ENCODE results near the gene TBC1D9B. TPM values are rescaled to one million over a fixed set of nuclear protein-coding genes. Genes with fewer than 3 reads are reported as not detected.
A peak's percentile ranks its signal among the peaks of the same experiment; 100 is the strongest.

Gene TBC1D9B
- total and polyA plus RNA-seq, 2 of the 13 experiments (the other 11 are each of a cell fraction or from before 2014, with no cell fraction given), result 35.0 to 50.0 TPM

DNA sequence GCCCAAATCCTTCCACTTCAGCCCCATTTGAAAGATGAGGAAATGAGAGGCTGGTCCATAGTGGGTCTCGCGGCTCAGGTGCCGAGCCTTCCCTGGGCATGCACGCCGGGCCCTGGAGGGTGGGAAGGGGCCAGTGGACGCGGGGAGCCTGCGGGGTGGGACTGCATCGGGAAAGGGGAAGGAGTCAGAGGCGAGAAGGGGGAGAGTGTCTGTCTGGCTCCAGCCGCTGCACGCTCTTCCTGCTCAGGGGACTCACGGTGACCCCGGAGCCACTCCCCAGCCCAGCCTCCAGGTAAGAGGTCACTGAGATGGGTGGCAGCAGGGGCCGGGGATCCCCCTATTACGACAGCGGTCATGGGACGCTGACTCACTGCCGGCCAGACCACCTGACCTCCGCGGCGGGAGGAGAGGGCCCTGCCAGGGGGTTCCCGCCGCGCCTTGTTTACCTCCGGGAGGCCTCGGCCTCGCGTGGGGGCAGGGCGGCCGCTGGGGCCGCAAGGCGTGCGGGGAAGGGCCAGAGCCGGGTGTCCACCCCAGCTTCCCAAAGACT, 88.9 kb downstream of the TBC1D9B start (continued):
- TF ChIP-seq, protein P1, sequence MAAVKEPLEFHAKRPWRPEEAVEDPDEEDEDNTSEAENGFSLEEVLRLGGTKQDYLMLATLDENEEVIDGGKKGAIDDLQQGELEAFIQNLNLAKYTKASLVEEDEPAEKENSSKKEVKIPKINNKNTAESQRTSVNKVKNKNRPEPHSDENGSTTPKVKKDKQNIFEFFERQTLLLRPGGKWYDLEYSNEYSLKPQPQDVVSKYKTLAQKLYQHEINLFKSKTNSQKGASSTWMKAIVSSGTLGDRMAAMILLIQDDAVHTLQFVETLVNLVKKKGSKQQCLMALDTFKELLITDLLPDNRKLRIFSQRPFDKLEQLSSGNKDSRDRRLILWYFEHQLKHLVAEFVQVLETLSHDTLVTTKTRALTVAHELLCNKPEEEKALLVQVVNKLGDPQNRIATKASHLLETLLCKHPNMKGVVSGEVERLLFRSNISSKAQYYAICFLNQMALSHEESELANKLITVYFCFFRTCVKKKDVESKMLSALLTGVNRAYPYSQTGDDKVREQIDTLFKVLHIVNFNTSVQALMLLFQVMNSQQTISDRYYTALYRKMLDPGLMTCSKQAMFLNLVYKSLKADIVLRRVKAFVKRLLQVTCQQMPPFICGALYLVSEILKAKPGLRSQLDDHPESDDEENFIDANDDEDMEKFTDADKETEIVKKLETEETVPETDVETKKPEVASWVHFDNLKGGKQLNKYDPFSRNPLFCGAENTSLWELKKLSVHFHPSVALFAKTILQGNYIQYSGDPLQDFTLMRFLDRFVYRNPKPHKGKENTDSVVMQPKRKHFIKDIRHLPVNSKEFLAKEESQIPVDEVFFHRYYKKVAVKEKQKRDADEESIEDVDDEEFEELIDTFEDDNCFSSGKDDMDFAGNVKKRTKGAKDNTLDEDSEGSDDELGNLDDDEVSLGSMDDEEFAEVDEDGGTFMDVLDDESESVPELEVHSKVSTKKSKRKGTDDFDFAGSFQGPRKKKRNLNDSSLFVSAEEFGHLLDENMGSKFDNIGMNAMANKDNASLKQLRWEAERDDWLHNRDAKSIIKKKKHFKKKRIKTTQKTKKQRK (IDR thresholded peaks at IDR 0.05; ENCODE audit: low read length), result no peak
- TF ChIP-seq RELA (CRISPR knock-in tag; IDR thresholded peaks at IDR 0.05), result peak; percentile 99
- peak; percentile 11; the same call in 1 of the 2 replicates for TF ChIP-seq TCF7 (IDR thresholded peaks at IDR 0.05; ENCODE audit: low read depth)
- TF ChIP-seq REPIN1 (CRISPR knock-in tag; IDR thresholded peaks at IDR 0.05; ENCODE audit: borderline replicate concordance, low read depth), result peak; percentile 75
- peak; percentile 48; the same call in 1 of the 2 replicates for TF ChIP-seq EEA1 (CRISPR knock-in tag; IDR thresholded peaks at IDR 0.05; ENCODE audit: borderline replicate concordance)
- TF ChIP-seq, protein P2, sequence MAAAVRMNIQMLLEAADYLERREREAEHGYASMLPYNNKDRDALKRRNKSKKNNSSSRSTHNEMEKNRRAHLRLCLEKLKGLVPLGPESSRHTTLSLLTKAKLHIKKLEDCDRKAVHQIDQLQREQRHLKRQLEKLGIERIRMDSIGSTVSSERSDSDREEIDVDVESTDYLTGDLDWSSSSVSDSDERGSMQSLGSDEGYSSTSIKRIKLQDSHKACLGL (CRISPR knock-in tag; IDR thresholded peaks at IDR 0.05), result no peak
- no peak for TF ChIP-seq SMAD1 (CRISPR knock-in tag; IDR thresholded peaks at IDR 0.05; ENCODE audit: borderline replicate concordance, low read depth)
- TF ChIP-seq, protein P3, sequence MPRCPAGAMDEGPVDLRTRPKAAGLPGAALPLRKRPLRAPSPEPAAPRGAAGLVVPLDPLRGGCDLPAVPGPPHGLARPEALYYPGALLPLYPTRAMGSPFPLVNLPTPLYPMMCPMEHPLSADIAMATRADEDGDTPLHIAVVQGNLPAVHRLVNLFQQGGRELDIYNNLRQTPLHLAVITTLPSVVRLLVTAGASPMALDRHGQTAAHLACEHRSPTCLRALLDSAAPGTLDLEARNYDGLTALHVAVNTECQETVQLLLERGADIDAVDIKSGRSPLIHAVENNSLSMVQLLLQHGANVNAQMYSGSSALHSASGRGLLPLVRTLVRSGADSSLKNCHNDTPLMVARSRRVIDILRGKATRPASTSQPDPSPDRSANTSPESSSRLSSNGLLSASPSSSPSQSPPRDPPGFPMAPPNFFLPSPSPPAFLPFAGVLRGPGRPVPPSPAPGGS (CRISPR knock-in tag; IDR thresholded peaks at IDR 0.05), result peak; percentile 100
- TF ChIP-seq FLYWCH1 (CRISPR knock-in tag; IDR thresholded peaks at IDR 0.05), result peak; percentile 67; the same call in 1 of the 2 replicates
- TF ChIP-seq, protein P4, sequence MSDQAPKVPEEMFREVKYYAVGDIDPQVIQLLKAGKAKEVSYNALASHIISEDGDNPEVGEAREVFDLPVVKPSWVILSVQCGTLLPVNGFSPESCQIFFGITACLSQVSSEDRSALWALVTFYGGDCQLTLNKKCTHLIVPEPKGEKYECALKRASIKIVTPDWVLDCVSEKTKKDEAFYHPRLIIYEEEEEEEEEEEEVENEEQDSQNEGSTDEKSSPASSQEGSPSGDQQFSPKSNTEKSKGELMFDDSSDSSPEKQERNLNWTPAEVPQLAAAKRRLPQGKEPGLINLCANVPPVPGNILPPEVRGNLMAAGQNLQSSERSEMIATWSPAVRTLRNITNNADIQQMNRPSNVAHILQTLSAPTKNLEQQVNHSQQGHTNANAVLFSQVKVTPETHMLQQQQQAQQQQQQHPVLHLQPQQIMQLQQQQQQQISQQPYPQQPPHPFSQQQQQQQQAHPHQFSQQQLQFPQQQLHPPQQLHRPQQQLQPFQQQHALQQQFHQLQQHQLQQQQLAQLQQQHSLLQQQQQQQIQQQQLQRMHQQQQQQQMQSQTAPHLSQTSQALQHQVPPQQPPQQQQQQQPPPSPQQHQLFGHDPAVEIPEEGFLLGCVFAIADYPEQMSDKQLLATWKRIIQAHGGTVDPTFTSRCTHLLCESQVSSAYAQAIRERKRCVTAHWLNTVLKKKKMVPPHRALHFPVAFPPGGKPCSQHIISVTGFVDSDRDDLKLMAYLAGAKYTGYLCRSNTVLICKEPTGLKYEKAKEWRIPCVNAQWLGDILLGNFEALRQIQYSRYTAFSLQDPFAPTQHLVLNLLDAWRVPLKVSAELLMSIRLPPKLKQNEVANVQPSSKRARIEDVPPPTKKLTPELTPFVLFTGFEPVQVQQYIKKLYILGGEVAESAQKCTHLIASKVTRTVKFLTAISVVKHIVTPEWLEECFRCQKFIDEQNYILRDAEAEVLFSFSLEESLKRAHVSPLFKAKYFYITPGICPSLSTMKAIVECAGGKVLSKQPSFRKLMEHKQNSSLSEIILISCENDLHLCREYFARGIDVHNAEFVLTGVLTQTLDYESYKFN (CRISPR knock-in tag; conservative IDR thresholded peaks at IDR 0.05), result peak; percentile 89
- TF ChIP-seq ZSCAN20 (CRISPR knock-in tag; IDR thresholded peaks at IDR 0.05; ENCODE audit: borderline replicate concordance), result peak; percentile 7; the same call in 1 of the 2 replicates
- TF ChIP-seq GTF2F1 (IDR thresholded peaks at IDR 0.05; ENCODE audit: low read length), result 0 out of 2 replicates have a peak, but pooled peaks have one; percentile 51
- TF ChIP-seq, protein P5, sequence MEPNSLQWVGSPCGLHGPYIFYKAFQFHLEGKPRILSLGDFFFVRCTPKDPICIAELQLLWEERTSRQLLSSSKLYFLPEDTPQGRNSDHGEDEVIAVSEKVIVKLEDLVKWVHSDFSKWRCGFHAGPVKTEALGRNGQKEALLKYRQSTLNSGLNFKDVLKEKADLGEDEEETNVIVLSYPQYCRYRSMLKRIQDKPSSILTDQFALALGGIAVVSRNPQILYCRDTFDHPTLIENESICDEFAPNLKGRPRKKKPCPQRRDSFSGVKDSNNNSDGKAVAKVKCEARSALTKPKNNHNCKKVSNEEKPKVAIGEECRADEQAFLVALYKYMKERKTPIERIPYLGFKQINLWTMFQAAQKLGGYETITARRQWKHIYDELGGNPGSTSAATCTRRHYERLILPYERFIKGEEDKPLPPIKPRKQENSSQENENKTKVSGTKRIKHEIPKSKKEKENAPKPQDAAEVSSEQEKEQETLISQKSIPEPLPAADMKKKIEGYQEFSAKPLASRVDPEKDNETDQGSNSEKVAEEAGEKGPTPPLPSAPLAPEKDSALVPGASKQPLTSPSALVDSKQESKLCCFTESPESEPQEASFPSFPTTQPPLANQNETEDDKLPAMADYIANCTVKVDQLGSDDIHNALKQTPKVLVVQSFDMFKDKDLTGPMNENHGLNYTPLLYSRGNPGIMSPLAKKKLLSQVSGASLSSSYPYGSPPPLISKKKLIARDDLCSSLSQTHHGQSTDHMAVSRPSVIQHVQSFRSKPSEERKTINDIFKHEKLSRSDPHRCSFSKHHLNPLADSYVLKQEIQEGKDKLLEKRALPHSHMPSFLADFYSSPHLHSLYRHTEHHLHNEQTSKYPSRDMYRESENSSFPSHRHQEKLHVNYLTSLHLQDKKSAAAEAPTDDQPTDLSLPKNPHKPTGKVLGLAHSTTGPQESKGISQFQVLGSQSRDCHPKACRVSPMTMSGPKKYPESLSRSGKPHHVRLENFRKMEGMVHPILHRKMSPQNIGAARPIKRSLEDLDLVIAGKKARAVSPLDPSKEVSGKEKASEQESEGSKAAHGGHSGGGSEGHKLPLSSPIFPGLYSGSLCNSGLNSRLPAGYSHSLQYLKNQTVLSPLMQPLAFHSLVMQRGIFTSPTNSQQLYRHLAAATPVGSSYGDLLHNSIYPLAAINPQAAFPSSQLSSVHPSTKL (CRISPR knock-in tag; IDR thresholded peaks at IDR 0.05), result peak; percentile 84; the same call in 1 of the 2 replicates

Measured in HepG2 (cell line).